Adrenal gland (tissue), 5 donors: Measurements from ENCODE around the gene CTCF.

Experiments used
- CTCF ChIP-seq, 6 experiments: fragments of 450-650 bp in 4 of 6; fragments of 200-600 bp in 2 of 6; sonication (generic) in 1 of 6; IDR thresholded peaks; 1 replicate in 5 of 6; 2 replicates in 1 of 6; pipeline versions ENCODE4 v1.5.1 to v1.8.0; 2016 to 2021; ENCODE audit warnings: antibody characterized with exemption in 6 of 6, mild to moderate bottlenecking in 2 of 6, moderate library complexity in 1 of 6
- POLR2A ChIP-seq, 2 donors: fragments of 450-650 bp; IDR thresholded peaks; one replicate each; pipeline ENCODE4 v1.6.1; 2017; ENCODE audit warnings: antibody characterized with exemption in 2 of 2, mild to moderate bottlenecking in 2 of 2, moderate library complexity in 1 of 2
- donor health status: DM: no; HTN: no; CAD: no.

GRCh38 chr16:67679935-67680897 lies 117.9 kb downstream of the CTCF start:
- TF ChIP-seq CTCF (IDR thresholded peaks at IDR 0.05) (no peak), POLR2A (IDR thresholded peaks at IDR 0.05) (no peak)
